IMR-90 (cell line): ENCODE data around the gene PSMD14. TPM values are rescaled to one million over a fixed set of nuclear protein-coding genes. Genes with fewer than 3 reads are reported as not detected.

Experiments
- ATAC-seq: fragments of 200-7000 bp; cut with Tn5 transposase; 2 replicates; pipeline ENCODE4 v1.9.1; 2020; ENCODE audit warnings: low read depth, mild to moderate bottlenecking, moderate library complexity
- BruUV-seq: library from RNA; stranded (reverse); fragments of 400-500 nt; replicated peaks from 2 replicates; lab custom pipeline; 2021; lab: Mats Ljungman, UMichigan
- CTCF ChIA-PET: fragments of 300-600 bp; formaldehyde crosslinking; extraction: SDS; loops from one replicate; lab custom pipeline; 2021; ENCODE audit warnings: antibody characterized with exemption; lab: Yijun Ruan, JAX
- POLR2A ChIA-PET: fragments of 300-600 bp; sonication (Branson Sonifier 250); formaldehyde crosslinking; loops from one replicate; lab custom pipeline; 2022; ENCODE audit warnings: antibody characterized with exemption; ENCODE audit not compliant: unreplicated experiment; lab: Charles Lee
- DNase-seq: peaks from one replicate; pipeline ENCODE4 v3.0.0; 2013
- H2AFZ ChIP-seq: replicated peaks from 2 replicates; pipeline ENCODE3; 2013; ENCODE audit warnings: low read length, mild to moderate bottlenecking; ENCODE audit not compliant: poor library complexity
- H2AK5ac ChIP-seq: 2 replicates; pipeline ENCODE4 v1.6.1; 2013; ENCODE audit warnings: low read depth, low read length, inconsistent platforms
- H2AK9ac ChIP-seq: replicated peaks from 2 replicates; pipeline ENCODE3; 2013; ENCODE audit warnings: mild to moderate bottlenecking, low read depth, low read length, moderate library complexity; ENCODE audit not compliant: poor library complexity
- H2BK120ac ChIP-seq: 2 replicates; pipeline ENCODE4 v1.6.1; 2013; ENCODE audit warnings: low read depth, low read length, inconsistent platforms
- H2BK15ac ChIP-seq: 3 replicates; pipeline ENCODE4 v1.6.1; 2013; ENCODE audit warnings: low read depth, low read length, inconsistent platforms
- H2BK20ac ChIP-seq: 2 replicates; pipeline ENCODE4 v1.6.1; 2013; ENCODE audit warnings: low read depth, mild to moderate bottlenecking, inconsistent platforms, low read length, moderate library complexity
- H2BK5ac ChIP-seq: 2 replicates; pipeline ENCODE4 v1.6.1; 2013; ENCODE audit warnings: mild to moderate bottlenecking, low read depth, low read length, inconsistent platforms; ENCODE audit not compliant: poor library complexity, severe bottlenecking
- H3K14ac ChIP-seq: replicated peaks from 2 replicates; pipeline ENCODE4 v1.6.1; 2013; ENCODE audit warnings: low read depth, low read length, inconsistent platforms
- H3K18ac ChIP-seq: 2 replicates; pipeline ENCODE4 v1.6.1; 2013; ENCODE audit warnings: low read depth, low read length, control low read depth
- H3K23ac ChIP-seq: 2 replicates; pipeline ENCODE4 v1.6.1; 2013; ENCODE audit warnings: low read depth, low read length, inconsistent platforms
- H3K27ac ChIP-seq: 2 replicates; pipeline ENCODE4 v1.5.1; 2013; ENCODE audit warnings: mild to moderate bottlenecking, control low read depth, low read length; ENCODE audit not compliant: insufficient read depth
- H3K27me3 ChIP-seq: 2 replicates; pipeline ENCODE4 v1.6.1; 2013; ENCODE audit warnings: low read length; ENCODE audit not compliant: control insufficient read depth, insufficient read depth
- H3K36me3 ChIP-seq: 2 replicates; pipeline ENCODE4 v1.6.1; 2013; ENCODE audit warnings: low read length, mixed read lengths; ENCODE audit not compliant: control insufficient read depth, insufficient read depth
- H3K4ac ChIP-seq: 2 replicates; pipeline ENCODE4 v1.6.1; 2013; ENCODE audit warnings: low read depth, low read length, inconsistent platforms
- H3K4me1 ChIP-seq: 2 replicates; pipeline ENCODE4 v1.6.1; 2013; ENCODE audit warnings: low read length, mixed read lengths; ENCODE audit not compliant: control insufficient read depth, insufficient read depth
- H3K4me2 ChIP-seq: 2 replicates; pipeline ENCODE4 v1.6.1; 2013; ENCODE audit warnings: low read depth, mild to moderate bottlenecking, control low read depth, low read length, moderate library complexity
- H3K4me3 ChIP-seq: 2 replicates; pipeline ENCODE4 v1.5.1; 2013; ENCODE audit warnings: low read depth, mild to moderate bottlenecking, control low read depth, low read length, moderate library complexity; ENCODE audit not compliant: insufficient read depth
- H3K56ac ChIP-seq: 2 replicates; pipeline ENCODE4 v1.6.1; 2013; ENCODE audit warnings: low read length, inconsistent platforms; ENCODE audit not compliant: insufficient read depth; ENCODE audit errors: extremely low read depth
- H3K79me1 ChIP-seq, 2 experiments: 2 replicates each; pipeline ENCODE4 v1.6.1; 2013; ENCODE audit warnings: low read length in 2 of 2, inconsistent platforms in 1 of 2, low read depth in 1 of 2
- H3K9ac ChIP-seq: 2 replicates; pipeline ENCODE4 v1.6.1; 2013; ENCODE audit warnings: low read depth, low read length, control low read depth
- H3K9me1 ChIP-seq: 2 replicates; pipeline ENCODE4 v1.6.1; 2013; ENCODE audit warnings: low read length, inconsistent platforms; ENCODE audit not compliant: insufficient read depth
- H3K9me3 ChIP-seq: 2 replicates; pipeline ENCODE4 v1.6.1; 2013; ENCODE audit warnings: low read length; ENCODE audit not compliant: control insufficient read depth, insufficient read depth
- H4K20me1 ChIP-seq: 2 replicates; pipeline ENCODE4 v1.6.1; 2013; ENCODE audit warnings: low read length, inconsistent platforms; ENCODE audit not compliant: insufficient read depth
- H4K5ac ChIP-seq: 2 replicates; pipeline ENCODE4 v1.6.1; 2013; ENCODE audit warnings: mild to moderate bottlenecking, low read depth, low read length, control low read depth
- H4K8ac ChIP-seq, 2 experiments: 2 replicates each; pipeline ENCODE4 v1.6.1; 2013; ENCODE audit warnings: low read depth in 2 of 2, low read length in 2 of 2, control low read depth in 1 of 2, inconsistent platforms in 1 of 2
- H4K91ac ChIP-seq: 2 replicates; pipeline ENCODE4 v1.6.1; 2013; ENCODE audit warnings: low read depth, low read length, inconsistent platforms; ENCODE audit not compliant: insufficient read depth
- CEBPB ChIP-seq: IDR thresholded peaks from 2 replicates; pipeline ENCODE4 v1.6.1; 2012; ENCODE audit warnings: low read depth, low read length, improper control_type of control experiment
- CHD1 ChIP-seq: IDR thresholded peaks from 2 replicates; pipeline ENCODE4 v1.6.1; 2012; ENCODE audit warnings: low read depth, low read length, improper control_type of control experiment
- FOS ChIP-seq: fragments of 150-350 bp; IDR thresholded peaks from 2 replicates; pipeline ENCODE4 v1.6.1; 2016; ENCODE audit warnings: low read depth, low read length
- MAFK ChIP-seq: IDR thresholded peaks from 2 replicates; pipeline ENCODE4 v1.6.1; 2012; ENCODE audit warnings: low read depth, low read length, improper control_type of control experiment
- MAZ ChIP-seq: IDR thresholded peaks from 2 replicates; pipeline ENCODE4 v1.6.1; 2012; ENCODE audit warnings: low read depth, mild to moderate bottlenecking, low read length, improper control_type of control experiment, moderate library complexity, borderline replicate concordance
- RAD21 ChIP-seq: IDR thresholded peaks from 2 replicates; pipeline ENCODE4 v1.6.1; 2012; ENCODE audit warnings: low read length, improper control_type of control experiment
- RFX5 ChIP-seq: IDR thresholded peaks from 2 replicates; pipeline ENCODE4 v1.8.0; 2012; ENCODE audit warnings: low read depth, mild to moderate bottlenecking, low read length, moderate library complexity
- SMC3 ChIP-seq: fragments of 150-350 bp; IDR thresholded peaks from 2 replicates; pipeline ENCODE4 v1.6.1; 2016; ENCODE audit warnings: low read depth, mild to moderate bottlenecking, antibody characterized with exemption, low read length, moderate library complexity
- WGBS, 2 experiments: methylation state at CpG; one replicate each; pipeline versions ENCODE4 v1.1.5 to v1.1.7; 2013; ENCODE audit warnings: missing lambda C conversion rate in 2 of 2; ENCODE audit not compliant: insufficient read length in 1 of 2; ENCODE audit errors: extremely low coverage in 2 of 2; 5-methylcytosine and 5-hydroxymethylcytosine counted together
- dilution Hi-C: fragments of 300-500 bp; cut with HindIII; formaldehyde crosslinking; loops from one replicate; pipeline ENCODE4 v1.14.3; 2018; ENCODE audit warnings: low sequenced_read_pairs; ENCODE audit not compliant: unreplicated experiment
- in situ Hi-C: fragments of 300-500 bp; cut with MboI; formaldehyde crosslinking; loops from 3 replicates; pipeline ENCODE4 v1.14.3; 2019; ENCODE audit warnings: low sequenced_read_pairs, inconsistent platforms, mixed read lengths
- intact Hi-C: fragments of 100-400 bp; cut with micrococcal nuclease; formaldehyde crosslinking; loops from 2 replicates; pipeline ENCODE4 v1.10.0; 2022
- polyA plus RNA-seq, 3 experiments: library from polyadenylated mRNA; depleted of rRNA; stranded (reverse); fragments of >200 nt; gene quantifications; 2 replicates each; pipeline ENCODE4 v1.2.3, GENCODE V29; 2012; ENCODE audit warnings: low replicate concordance in 1 of 3
- total RNA-seq: library from RNA; depleted of rRNA; stranded (reverse); fragments of >200 nt; gene quantifications from 2 replicates; pipeline ENCODE4 v1.2.3, GENCODE V29; 2012

The PSMD14 gene
- total and polyA plus RNA-seq, 2 of the 4 experiments (the other 2 are of a cell fraction) = 59.3 to 110 TPM

GRCh38 chr2:161343235-161343634 lies 35.0 kb downstream of the PSMD14 start:
- Histone ChIP-seq H3K27ac (no peak overlapping the region), H3K4me3 (no peak overlapping the region), H2AFZ (no peak overlapping the region), H3K23ac (no peak overlapping the region), H2BK15ac (no peak overlapping the region), H2AK9ac (no peak overlapping the region), H2BK120ac (no peak overlapping the region), H3K4me1 (peaks cover 2% of the 10 kb centered on the region; the same call in 1 of the 2 replicates), H4K91ac (no peak overlapping the region), H3K4me2 (no peak overlapping the region), H4K8ac (no peak overlapping the region), H3K27me3 (no peaks in the 10 kb centered on the region), H3K56ac (no peak overlapping the region), H3K36me3 (peaks cover 2% of the 10 kb centered on the region; the same call in 1 of the 2 replicates), H3K79me1 (peaks cover 18 to 31% of the 10 kb centered on the region in 2 experiments), H4K20me1 (peaks cover 6% of the 10 kb centered on the region; the same call in 1 of the 2 replicates), H3K18ac (no peak overlapping the region), H2BK20ac (no peak overlapping the region), H4K5ac (no peak overlapping the region), H2BK5ac (no peak overlapping the region), H3K4ac (no peak overlapping the region), H3K9ac (no peak overlapping the region), H3K9me3 (no peaks in the 10 kb centered on the region), H3K9me1 (no peaks in the 10 kb centered on the region), H2AK5ac (no peak overlapping the region), H3K14ac (no peak overlapping the region)
- intact Hi-C loops (no loop called here), dilution Hi-C loops (no loop called here), in situ Hi-C loops (no loop called here)
- ChIA-PET CTCF (no interaction called here), POLR2A (no interaction called here)
- no CpG with 5 or more reads among the region's 3 CpGs for WGBS, 2 experiments
- TF ChIP-seq RFX5 = no peak
- no peak for TF ChIP-seq RAD21
- TF ChIP-seq SMC3 = no peak
- no peak for TF ChIP-seq CHD1
- no peak for TF ChIP-seq MAZ
- TF ChIP-seq FOS = no peak
- TF ChIP-seq MAFK = no peak
- TF ChIP-seq CEBPB = no peak
- BruUV-seq = no TSS peak
- DNase-seq (no peak), ATAC-seq (no peak)
